ENCODE measurements around the gene COL25A1.

Gene COL25A1

DNA sequence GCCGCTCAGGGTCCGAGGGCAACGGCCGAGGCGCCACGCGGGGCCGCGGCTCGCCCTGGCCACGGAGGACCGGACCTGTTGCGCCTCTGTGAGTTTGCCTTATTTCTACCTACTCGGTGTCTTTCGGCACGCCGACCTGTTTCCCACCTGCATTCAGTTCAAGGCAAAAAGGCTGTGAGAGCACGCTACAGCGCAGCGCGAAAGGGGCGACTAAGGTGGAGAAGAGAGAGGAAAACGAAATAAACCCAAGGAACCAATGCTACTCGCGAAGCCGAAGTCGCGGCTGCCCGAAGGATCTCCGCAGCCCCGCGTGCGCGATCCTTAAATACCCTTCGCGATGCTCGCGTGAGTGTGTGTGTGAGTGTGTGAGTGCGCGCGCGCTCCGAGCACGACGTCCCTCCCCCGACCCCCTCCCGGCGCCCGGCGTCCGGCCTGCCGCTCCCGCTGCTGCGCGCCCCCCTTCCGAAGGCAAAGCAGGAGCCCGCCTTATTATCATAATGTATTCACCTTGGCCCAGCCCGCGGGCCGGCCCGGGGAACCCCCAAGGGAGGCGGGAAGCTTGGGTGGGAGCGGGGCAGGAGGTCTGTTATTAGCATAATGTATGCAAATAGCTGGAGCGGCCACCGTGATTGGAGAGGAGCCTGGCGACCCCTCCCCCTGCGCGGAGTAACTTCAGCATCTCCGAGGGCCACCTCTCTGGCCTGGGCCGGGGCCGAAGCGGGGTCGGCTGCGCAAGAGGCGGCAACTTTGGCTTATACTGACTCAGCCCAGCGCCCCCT, at the start of gene COL25A1:
COL25A1 (minus strand) TSS at position 298 of the 779 bp plus-strand sequence.
- DNase-seq: no peak

GRCh38 chr4:109350121-109350520, 47.7 kb upstream of the COL25A1 start:
- no peak for DNase-seq

DNA sequence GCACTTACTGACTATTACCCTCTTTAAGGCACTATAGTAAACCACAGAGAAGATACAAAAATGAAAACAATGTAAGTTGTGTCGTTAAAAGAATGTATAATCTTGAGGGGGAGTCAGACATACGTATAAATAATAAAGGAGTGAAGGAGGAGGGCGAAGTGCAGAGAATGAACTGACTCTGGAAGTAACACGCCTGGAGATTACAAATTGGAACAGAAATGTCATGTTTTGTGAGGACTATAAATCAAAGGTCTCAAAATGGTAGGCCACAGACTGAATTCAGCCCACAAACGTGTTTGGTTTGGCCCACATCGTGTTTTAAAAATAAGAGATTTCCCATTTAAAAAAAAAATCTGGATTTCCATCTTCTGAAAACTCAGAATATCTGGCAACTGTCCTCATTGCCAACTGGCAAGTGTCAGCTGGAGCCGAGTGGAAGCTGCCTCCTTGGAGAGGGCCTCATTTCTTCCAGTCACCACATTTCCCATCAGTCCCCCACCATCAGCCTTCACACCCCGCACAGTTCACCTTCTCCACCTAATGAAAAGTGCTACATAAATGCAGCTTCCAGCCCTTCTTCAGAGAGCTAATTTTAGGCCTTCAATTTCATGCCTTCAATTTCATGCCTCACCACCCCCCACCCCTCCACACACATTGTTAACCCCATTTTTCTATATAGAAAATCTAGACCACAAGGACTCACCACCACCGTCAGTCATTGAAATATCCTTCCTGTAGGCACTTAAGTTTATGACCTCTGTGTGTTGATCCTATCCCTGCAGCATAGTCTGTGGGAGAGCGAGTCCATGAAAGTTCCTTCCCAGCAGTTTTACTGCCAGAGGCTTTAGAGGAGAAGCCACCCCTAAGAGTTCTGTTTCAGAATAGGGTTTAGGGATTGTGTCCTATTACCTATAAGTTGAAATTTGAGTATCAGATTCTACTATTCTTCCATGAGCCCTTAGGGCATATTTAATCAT, 32.0 kb upstream of the COL25A1 start:
- DNase-seq: no peak

- DNase-seq: no peak
Measured at GRCh38 chr4:109332926-109333464, 30.5 kb upstream of the COL25A1 start.

- no peak for DNase-seq
Measured at GRCh38 chr4:109327641-109328040, 25.2 kb upstream of the COL25A1 start.

DNA sequence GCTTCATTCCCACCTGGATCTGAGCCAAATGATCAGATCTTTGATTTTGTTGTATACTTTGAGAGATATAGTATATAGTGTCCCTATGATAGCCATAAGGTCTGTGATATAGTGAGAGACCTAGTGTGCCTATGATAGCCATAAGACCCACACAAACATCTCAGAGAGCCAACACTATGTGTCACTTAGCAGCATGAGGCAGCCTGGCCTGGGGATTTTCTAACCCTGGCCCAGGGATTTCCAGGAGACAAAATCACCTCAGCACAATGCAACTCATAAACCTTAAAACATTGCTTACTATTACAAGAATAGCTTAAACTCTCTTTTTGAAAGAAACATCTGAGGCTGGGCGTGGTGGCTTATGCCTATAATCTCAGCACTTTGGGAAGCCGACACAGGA, 23.2 kb upstream of the COL25A1 start:
- DNase-seq: no peak

DNA sequence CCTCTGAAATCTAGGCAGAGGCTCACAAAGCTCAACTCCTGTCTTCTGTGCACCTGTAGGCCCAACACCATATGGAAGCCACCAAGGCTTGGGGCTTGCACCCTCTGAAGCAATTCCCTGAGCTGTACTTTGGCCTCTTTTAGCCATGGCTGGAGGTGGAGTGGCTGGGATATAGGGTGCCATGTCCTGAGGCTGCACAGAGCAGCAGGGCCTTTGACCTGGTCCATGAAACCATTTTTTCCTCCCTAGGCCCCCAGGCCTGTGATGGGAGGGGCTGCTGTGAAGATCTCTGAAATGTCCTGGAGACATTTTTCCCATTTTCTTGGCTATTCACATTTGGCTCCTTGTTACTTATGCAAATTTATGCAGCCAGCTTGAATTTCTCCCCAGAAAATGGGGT, 20.9 kb upstream of the COL25A1 start:
- no peak for DNase-seq

- DNase-seq: no peak
Measured at GRCh38 chr4:109321232-109321631, 18.8 kb upstream of the COL25A1 start.

DNA sequence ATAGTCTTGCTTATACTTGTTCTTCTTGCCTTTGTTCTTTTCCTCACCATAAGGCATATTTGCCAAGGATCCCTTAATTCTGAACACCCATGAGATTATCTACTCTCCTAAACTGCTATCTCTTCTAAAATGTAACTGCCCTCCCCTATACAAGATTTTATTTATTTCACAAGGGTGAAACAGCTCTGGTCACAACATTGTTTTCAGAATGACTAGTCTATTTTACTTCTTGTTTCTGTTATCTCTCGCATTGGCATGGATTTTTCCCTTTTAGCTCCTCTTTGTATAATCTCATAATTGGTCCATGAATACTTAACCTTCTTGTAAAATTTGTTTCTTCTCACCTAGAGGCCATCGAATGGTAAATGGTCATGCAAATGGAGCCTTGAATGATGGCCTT, 17.2 kb upstream of the COL25A1 start:
- DNase-seq: no peak

DNA sequence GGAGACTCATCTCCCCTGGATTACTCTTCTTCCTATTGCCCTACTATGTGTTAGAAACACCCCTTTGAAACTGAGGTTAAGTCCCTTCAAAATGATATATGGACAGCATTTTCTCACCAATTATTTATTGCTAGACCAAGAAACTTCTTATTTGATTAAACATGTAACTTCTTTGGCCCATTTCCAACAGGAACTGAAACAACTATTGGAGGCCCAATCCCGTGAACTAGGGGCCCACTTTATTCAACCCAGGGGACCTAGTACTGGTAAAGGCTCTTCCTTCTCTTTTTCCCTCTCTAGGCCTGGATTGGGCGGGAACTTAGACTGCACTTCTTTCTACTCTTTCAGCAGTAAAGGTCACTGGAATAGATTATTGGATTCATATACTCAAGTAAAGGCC, 16.7 kb upstream of the COL25A1 start:
- no peak for DNase-seq

DNA sequence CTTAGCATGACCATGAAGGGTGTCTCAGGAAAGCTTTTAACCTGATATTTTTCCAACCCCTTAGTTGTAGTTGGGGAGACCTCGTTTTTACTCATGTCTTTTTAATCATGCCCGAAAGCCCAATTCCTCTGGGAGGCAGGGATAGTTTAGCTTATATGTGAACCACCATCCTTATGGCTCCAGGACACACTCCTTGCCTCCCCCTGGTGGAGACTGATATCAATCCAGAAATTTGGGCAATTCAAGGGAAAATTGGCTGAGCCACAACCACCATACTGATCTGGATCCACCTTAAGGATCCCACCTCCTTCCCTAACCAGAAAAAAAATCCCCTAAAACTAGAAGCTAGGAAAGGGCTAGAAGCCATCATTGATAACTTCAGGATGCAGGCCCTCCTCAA, 13.4 kb upstream of the COL25A1 start:
- DNase-seq: no peak

- DNase-seq: no peak
Measured at GRCh38 chr4:109315341-109315740, 12.9 kb upstream of the COL25A1 start.

DNA sequence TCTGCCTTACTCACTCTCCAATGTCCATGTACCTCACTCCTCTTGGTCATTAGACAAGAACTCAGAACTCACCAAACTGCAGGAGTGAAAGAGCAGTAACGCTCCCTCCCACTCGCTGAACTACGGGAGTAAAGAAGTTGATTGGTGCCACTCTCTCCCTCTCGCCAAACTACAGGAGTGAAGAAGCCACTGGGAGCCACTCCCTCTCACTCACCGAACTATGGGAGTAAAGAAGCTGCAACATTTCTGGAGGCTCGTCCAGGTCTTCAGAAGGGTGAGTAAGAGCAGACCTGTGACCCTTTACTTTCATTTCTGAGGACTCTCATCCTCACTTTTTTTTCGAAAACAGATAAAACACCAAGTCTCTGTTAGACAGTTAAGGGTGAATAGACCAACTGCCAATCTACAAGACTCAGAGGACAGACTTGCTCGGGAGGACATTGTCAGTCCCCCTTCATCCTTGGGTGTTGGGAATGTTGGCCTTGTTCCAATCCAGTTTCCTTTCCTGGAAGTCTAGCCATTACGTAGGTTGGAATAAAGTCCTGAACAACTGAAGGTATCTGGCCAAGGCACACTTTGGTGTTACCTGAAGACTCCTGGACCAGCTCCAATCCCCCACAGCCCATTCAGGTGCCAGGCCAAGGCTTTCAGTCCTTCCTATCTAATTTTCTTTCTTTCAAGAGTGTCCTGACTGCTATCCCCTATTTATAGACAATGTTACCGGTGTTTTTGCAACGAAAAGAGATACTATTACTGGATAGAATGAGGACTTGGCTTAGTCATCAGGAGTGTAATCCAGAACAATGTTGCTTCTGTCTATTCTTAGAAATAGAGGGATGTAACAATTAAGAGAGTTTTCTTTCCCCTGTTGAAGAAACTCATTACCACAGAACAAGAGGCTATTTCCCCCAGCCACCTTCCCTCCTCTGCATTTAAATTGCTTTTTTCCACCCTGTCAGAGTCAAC, 11.0 kb upstream of the COL25A1 start:
- no peak for DNase-seq

- no peak for DNase-seq
Measured at GRCh38 chr4:109303140-109303496, 660 bp upstream of the COL25A1 start.

GRCh38 chr4:109301651-109302360, 652 bp downstream of the COL25A1 start:
- no peak for DNase-seq

DNA sequence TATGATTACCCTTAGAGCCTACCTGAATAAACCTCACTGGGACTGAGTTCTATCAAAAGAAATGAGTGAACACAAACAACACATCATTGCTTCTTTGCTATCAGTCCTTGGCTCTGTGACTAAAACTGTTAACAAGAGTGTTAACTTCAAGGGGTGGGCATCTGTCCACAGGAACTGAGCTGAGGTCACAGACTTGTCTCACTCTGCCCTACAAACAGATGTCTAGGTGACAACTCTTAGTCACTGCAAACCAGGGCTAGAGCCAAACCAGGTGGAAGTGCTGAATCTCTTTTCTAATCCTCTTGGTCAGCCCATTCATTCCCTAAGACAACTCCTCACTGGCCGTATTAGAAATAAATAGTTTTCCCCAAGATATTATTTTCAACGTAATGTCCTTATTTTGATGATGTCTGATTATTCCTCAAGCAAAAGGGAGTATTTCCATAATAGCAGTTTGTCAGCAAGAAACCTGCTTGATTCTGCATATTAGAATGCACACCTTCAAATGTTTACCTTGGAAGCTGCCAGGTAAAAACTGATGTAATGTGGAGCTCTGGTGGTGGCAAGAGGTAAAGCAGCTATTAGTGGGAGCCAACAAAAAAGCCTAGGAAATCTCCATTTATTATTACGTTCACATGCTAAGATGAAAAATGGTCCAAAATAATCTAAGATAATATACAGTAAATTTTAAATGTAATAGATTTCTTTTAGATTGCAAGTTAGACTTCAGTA, 4.0 kb downstream of the COL25A1 start:
- DNase-seq: no peak

DNA sequence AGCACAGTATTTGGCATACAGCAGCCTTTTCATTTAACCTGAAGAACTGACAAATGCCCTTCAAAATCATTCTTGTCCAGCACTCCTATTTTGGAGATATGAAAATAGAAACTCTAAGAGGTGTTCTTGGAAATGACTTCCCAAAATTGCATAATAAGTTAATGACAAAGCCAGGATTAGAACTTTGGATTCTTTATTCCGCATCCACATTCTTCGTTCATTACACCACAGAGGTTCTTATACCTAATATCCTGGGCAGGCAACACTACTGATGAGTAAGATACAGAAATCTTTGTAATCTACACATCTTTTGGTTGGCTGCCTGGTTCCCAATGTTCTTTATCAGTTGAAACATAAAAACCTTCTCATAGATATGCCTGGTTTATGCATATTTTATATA, 5.9 kb downstream of the COL25A1 start:
- no peak for DNase-seq

- no peak for DNase-seq
Measured at GRCh38 chr4:109295081-109295480, 7.4 kb downstream of the COL25A1 start.

DNA sequence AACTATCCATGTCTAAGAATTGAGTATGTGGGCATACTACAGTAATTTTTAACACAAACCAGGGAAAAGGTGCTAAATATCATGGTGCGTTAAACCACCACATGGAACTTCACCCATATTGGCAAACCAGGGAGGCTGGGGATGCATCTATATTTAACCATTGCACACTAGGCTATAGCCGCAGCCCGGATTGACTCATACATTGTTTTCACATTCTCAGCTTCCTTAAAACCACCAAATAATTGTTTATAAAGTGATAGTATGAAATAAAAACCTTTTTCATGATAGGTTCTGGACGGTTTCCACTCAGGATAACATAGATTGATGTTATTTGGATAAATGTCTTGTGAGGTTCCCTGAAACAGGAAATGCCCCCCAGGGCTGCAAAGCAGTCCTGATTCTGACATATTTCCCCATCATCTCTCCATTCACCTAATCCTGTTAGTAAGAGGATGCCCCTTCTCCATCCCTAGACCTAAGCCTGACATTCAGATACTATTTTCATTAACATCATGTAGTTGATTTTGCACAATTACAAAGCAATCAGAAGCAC, 7.9 kb downstream of the COL25A1 start:
- no peak for DNase-seq

DNA sequence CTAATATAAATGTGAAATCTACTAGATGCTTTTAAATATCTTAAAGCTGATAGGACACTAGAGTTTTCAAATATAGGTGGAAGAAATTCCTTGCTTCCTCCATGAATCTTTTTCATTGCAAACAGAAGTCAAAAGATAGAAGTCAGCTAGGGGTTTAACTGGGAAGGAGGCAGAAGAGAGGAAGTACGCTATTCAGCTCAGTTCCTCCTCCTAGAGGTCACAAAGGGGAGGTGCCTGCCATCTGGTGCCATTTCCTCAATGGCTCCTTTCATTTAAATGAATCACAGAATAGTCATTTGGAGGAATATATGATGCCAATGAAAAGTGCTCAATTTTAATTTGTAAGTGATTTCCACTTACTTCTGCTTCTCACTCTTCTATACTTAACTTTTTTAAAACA, 8.5 kb downstream of the COL25A1 start:
- no peak for DNase-seq

- no peak for DNase-seq
Measured at GRCh38 chr4:109291707-109292238, 10.7 kb downstream of the COL25A1 start.

Measured in NCI-H1092 (cell line).